GM18868 (cell line): ENCODE data around the gene DCTD.

ENCODE experiments used
- ATAC-seq: cut with Tn5 transposase; IDR thresholded peaks from one replicate; pipeline ENCODE4 v1.9.1; 2021; ENCODE audit warnings: mild to moderate bottlenecking, moderate library complexity; ENCODE audit not compliant: unreplicated experiment

The DCTD gene

DNA sequence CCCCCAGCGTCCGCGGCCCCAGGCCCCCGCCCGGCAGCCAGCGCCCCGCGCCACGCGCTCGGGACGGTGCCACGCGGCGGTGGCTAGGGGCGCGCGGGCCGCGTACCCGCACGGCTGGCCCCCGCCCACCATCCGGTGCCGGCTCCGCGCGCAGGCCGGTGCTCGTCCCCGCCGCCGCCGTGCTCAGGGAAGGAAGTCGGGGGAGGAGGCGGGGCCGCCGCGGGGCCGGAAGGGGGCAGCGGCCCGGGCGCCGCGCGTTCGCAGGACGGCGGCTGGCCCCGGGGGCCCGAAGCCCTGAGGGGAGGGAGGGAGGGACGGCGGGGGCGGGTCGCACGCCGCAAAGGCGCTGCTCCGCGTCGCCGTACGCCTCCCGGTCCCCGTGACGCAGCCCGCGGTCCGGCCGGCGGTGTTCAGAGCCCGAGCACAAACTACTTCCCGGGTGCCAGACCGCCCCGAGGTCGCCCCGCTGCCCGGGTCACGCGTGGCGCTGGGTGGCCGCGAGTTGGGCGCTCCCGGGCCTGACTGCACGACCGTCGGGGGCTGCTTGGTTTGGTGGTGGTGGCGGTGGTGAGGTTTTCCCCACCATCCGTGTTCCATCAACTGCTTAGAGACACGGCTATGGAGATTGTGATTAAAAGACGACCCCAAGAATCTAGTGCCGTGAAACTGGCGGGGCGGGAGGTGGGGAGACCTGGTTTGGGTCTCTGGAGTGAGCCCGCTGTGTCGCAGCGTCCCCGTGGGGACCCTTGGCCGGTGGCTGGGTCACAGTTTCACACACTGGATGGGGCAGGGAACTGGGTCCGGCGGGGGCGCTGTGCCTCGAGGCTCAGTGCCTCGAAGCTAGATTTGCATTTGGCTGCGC lies at the start of gene DCTD:
Gene DCTD, minus strand, starts transcription at position 205 of the 862 bp plus-strand sequence. CDS start 1,818 bp downstream, outside the sequence.
- peak; percentile 82 for ATAC-seq

DNA sequence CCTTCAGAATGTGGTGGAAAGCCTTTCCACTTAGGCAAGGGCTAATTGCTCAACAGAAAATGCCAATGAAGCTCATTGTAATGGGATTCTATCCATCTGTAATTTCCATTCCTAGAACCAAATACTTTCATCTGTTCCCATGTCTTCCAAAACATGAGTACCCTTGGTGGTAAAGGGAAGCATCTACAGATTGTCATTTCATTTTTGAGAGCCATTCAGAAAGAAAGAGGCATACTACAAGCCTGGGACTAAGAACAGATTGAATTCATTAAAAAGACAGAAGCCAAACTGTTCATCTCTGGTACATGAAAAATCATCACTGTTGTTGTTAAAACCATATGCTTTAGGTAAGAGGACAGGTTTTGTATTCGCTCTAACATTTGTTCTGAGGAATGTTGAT lies 43.6 kb upstream of the DCTD start:
- ATAC-seq: no peak

DNA sequence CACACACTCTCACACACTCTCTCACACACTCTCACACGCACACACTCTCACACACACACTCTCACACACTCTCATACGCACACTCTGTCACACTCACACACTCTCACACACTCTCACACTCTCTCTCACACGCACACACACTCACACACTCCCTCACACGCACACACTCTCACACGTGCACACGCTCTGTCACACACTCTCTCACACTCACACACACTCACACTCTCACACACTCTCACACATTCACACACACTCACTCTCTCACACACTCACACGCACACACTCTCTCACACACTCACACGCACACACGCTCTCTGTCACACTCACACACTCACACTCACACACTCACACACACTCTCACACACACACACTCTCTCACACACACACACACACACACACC lies 43.0 kb upstream of the DCTD start:
- no peak for ATAC-seq

DNA sequence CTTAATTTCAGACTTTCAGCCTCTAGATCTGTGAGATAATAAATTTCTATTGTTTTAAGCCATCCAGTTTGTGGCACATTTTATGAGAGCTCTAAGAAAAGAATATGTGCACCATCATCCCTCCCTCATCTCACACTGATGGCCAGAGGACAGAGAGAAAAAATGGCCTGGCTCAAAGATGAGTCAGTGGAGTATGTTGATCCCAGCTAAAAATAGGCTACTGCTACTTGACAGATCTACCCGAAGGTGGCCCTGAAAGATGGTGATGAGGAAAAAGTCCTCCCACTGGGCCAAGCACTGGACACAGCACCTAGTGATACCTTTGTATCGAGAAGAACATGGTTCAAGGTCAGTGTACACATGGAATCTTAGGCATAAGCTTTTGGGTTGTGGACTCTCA lies 38.2 kb upstream of the DCTD start:
- no peak for ATAC-seq

DNA sequence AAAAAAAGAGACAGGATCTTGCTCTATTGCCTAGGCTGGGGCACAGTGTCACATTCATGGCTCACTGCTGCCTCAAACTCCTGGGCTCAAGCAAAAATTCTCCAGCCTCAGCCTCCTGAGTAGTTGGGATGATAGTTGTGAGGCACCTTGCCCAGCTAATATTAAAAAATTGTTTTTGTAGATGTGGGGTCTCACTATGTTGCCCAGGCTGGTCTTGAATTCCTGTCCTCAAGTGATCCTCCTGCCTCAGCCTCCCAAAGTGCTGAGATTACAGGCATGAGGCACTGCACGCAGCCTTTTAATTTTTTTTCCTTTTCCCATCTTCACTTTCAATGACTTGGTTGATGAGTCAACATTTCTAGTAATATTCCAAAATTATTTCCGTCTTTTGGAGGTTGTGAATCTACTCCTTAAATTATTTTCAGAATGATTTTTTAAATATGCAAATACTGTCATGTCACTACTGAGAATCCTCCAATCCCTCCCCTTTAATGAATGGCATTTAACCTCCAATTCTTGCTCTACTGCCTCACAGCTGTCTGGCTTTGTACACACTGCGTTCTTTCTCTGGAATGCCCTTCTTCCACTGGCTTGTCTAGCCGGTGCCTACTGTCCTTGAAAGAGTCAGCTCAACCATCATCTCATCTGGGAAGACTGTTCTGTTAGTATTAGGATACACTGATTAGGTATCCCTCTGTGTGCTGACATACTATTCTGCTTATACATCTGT lies 27.5 kb upstream of the DCTD start:
- no peak for ATAC-seq

DNA sequence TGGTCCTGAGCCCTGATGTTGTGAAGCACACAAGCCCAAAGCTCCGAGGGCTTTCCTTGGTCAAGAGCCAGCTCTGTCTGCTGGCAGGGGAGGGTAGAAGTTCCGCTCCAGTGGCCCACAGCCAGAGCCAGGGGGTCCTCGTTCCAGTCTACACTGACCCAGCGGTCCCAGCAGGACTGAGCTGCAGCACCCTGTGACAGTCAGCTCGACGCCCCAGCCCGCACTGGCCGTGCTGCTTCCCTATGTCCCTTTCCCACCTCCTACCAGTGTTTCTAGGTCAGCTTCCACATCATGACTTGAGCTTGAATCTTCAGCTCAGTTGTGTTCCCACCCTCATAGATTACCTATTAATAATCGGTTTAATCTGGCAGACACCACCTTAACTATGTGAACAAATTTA lies 22.5 kb upstream of the DCTD start:
- no peak for ATAC-seq

DNA sequence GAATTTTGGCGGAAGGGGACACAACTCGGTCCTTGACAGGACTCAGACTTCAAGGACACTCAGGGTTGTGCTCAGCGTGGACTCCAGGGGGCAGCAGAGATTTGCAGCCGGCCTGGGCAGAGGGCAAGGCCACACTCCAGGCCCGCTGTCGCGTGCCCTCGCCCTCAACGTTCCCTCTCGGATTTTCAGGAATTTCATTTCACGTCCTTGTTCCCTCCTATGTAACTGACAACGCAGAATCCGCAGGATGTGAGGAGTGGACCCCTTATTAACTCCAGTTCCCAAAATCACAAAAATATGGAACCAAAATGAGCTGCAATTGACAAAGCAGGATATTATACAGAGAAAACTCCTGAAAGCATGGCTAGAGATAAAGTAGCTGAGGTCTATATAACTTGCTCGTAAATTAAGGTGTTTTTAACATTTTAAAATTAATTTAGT lies 21.0 kb upstream of the DCTD start:
- peak; percentile 91 for ATAC-seq

DNA sequence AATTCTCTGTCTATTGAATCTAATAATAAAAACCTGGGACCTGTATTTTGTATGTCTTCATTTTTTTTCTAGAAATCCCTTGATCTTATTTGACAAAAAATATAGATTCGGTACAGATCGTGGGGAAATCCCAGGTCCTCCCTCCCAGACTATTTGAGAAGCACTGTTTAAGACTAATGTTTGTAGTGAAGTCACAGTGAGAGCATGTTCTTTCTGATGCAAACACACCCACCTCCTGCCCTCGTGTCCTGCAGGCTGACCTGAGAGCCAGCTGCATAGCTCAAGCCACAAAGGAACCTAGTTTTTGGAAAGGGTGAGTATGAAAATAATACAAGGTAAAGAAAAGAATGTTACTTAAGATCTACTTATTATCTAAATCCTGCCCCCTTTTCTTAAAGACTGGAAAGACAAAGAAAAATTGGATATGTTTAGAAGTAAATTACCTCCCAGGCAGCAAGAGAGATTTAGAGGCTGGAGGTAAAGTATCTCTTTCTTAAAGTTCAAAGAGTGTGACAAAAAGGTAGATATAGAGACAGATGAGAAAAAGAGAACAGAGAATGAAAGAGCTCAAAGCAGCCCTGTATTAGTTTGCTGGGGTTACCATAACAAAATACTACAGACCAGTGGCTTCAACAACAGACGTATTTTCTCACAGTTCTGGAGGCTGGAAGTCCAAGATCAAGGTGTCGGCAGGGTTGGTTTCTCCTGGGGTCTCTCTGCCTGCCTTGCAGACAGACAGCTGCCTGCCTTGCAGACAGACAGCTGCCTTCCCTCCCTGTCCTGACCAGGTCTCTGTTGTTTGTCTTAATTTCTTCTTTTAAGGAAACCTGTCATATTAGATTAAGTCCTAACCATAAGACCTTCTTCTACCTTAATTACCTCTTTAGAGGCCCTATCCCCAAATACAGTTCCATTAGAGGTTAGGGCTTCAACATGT lies 20.4 kb upstream of the DCTD start:
- ATAC-seq: peak; percentile 48

DNA sequence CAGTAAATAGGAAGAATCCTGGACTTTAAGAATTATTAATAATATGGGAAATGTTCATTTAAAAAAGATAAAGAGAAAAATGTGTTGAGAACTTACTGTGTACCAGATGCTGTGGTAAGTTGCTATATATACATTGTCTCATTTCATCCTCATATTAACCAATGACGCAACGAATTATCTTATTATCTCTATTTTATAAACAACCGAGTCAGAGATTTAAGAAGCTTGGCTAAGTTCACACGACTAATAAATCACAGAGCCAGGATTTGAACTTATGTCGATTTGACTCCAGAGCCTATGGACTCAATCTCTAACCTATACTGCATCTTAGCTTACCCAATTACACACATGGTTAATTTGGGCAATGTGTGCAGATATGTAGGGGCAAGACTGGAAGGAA lies 15.5 kb upstream of the DCTD start:
- ATAC-seq: no peak

DNA sequence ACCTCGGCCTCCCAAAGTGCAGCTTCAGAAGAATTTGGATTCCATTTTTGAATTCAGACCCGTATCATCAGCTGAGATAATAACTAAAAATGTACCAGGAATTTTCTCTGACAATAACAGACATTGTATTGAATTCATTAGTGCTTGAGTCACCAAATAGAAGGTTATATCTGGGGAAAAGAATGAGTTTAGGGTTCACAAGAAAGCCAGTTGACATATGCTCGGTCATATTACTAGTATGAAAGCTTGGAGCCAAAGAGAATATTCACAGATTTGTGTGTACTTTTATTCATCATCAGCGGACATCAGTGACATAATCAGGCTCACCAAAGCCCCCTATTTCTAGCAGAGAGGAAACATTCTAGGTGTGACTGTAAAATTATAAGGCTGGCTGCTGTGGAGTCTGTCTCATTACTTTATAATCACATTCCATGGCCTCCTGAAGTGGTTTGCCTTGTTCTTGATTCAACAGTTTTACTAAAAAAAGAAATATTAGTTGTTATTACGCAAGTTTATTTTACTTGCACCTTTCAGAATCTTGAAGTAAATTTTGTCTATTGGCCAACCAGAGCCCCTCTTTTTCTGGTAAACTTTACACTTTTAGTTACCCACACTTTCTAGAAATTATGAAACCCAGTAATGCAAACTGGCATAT lies 14.6 kb upstream of the DCTD start:
- ATAC-seq: no peak

DNA sequence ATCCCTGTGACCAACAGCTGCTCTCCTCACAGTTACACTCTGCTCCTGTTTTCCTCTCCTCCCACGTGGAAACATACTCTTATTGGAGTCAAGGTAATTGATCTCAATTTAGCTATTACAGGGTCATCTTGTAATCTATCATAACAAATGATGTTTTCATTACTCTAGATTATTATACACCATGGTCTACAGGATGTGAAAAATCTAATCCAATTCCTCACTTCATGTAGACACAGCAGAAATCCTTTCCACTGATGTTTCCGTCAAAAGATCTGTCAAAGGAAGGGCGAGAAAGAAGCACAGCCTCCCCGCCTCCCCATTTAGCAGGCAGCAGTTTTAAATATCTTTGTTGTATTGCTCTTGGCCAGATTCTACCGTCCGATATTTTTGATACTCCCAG lies 13.7 kb upstream of the DCTD start:
- ATAC-seq: no peak

DNA sequence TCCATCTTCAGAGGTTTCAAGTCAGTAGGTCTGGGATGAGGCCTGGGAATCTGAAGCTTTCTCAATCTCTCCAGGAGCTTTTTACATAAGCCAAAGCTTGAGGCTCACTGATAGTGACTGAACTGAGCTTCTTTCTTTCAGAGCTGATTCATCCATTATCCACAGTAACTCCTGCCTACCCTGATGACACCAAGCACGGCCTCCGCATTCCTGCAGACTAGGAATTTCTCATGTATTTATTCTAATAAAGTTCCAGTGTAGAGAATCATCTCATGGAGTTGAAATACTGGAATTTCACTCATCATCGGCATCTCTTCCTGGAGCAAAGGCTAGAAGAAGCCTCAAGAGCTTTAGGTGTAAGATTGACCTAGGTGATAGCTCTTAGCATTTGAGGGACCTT lies 12.1 kb upstream of the DCTD start:
- no peak for ATAC-seq

DNA sequence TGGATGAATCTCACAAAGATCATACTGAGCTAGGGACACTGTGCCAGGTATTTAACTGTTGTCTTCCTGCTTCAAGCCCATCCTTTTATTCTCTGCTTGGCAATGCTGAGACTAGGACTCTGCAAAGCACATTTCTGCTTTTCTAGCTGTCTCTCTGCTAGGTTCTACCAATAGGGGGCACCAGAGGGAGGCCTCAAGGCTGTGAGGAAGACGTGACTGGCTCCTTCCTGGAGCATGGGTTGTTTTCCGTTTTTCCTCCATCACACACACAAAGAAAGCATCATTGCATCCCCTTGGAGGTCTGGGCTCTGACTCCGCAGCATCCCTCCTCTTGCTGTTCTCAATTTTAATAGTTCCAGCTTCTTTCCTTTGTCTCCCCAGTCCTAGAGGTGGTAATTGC lies 10.9 kb upstream of the DCTD start:
- no peak for ATAC-seq

DNA sequence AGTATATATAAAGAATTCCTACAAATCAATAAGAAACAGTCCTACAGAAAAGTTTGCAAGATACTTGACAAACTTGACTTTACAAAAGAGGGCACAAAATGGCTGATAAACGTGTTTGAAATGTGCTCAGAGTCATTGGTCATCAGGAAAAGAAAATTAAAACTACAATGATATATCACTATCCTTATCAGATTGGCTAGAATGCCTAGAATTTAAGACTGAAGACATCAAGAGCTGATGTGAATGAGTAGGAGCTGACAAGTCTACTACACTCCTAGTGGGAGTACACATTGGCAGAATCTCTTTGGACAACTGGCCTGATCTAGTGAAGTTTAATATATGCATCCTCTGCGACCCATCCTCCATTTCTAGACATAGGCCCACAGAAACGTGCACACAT lies 10.3 kb upstream of the DCTD start:
- no peak for ATAC-seq

DNA sequence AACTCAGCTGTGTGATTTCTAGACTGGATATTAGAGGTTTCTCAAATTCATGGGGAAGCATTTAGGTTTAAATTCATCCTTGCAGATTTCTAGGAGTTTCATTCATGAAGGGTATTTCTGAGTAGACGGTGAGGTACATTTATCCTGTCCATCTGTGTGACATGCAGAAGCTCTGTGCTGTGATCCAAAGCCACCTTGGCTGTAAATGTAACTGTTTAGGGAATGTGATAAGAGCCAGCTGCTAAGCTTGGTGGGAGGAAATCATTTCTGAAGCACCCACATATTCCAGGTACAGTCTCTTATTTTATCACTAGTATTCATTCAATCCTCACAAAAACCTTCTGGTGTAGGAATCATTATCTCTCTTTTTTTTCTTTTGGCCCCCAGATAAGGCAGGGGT lies 8.7 kb upstream of the DCTD start:
- ATAC-seq: no peak

DNA sequence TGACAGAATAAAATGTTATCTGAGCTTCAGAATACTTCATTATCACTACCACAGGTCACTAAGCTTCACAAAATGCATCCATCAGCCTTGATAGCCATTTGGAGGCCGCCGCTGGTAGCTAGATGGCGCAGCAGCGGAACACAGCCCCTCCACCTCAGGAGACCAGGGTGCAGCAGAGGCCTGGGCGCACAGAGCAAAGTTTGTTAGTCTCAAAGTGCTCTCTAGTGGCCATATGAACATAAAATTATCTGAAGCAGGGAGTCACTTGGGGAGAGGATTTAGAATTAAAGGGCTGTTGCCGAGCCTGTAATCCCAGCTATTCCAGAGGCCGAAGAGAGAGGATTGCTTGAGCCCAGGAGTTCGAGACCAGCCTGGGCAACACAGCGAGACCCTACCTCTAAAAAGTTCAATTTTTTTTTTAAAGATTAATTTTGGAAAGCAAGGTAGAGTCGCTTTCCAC lies 8.1 kb upstream of the DCTD start:
- peak; percentile 100 for ATAC-seq

DNA sequence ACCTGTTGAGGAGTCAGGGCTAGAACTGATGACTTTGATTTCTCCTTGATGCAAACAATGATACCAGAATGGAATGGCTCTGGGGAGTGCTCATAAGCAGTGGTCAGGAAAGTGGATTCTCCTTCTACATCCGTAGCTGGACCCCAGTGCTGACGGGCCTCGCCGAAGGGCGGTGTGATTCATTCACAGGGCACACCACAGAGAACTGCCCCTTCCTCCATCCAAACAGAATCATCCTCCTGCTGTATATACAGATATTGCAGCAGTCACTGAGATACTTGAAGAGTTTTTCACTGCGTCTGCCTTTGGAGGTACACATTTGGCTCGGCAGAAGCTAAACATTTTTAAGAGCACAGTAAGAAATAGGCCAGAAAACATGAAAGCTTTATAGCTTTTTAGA lies 7.3 kb upstream of the DCTD start:
- no peak for ATAC-seq

DNA sequence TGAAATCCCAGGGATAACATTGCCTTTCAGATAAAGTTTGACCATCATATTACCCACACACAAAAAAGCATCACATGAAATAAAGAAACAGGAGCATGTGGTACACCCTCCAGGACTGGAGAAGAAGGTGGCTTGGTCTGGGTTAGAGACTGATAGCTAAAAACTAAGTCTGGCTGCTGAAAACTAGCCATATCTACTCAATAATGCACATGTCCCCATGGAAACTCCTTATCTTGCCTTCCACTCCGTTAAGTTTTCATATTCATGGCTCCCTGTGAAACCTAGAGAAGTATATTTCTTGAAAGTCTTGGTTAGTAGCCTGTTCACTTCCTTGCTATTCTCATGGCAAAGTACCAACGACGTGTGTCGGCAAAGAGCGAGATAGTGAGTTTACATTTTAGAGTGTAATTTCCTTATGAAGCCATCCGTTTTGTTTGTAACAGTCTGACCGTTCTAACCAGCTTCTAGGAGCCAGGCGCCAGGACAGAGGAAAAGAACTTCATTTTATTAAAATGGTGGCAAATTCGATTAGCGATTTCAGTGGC lies 6.7 kb upstream of the DCTD start:
- ATAC-seq: no peak

DNA sequence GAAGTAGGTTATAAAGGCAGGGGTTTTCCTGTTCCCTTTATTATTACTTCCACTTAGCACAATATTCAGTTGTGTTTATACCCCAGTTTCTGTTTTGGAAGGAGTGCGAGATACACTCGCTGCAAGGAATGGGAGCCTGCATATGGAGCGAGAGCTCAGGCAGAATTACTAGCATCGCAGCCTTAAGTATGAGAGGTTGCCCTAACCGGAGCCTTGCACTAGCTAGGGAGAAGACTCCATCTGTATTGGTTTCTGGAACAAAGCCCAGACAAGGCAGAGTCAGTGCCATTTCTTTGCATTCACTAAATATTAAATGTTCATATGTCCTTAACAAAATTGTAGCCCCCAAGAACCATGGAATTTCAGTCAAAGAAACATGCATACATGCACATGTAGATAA lies 6.2 kb upstream of the DCTD start:
- no peak for ATAC-seq
